GM19193 (cell line): Measurements from ENCODE around the gene MTARC2.

Experiments used
- POLR2A ChIP-seq: IDR thresholded peaks from 4 replicates; pipeline ENCODE4 v1.6.1; 2011; ENCODE audit not compliant: insufficient read depth, insufficient read length; ENCODE audit errors: extremely low read depth

The MTARC2 gene

GRCh38 chr1:220748089-220748934, at the start of gene MTARC2:
TSS of gene MTARC2 (plus strand) at chr1:220748322. CDS start at chr1:220748532, 210 bp downstream.
- TF ChIP-seq POLR2A = peak; percentile 63

GRCh38 chr1:220698607-220699016, 49.5 kb upstream of the MTARC2 start:
- TF ChIP-seq POLR2A = no peak

GRCh38 chr1:220699044-220699443, 49.1 kb upstream of the MTARC2 start:
- no peak for TF ChIP-seq POLR2A

GRCh38 chr1:220700556-220701179, 47.5 kb upstream of the MTARC2 start:
- TF ChIP-seq POLR2A = no peak

GRCh38 chr1:220701974-220702373, 46.1 kb upstream of the MTARC2 start:
- no peak for TF ChIP-seq POLR2A

- TF ChIP-seq POLR2A = no peak
These were observed 45.3 kb upstream of the MTARC2 start for GRCh38 chr1:220702733-220703270.

- TF ChIP-seq POLR2A = no peak
These were observed 44.8 kb upstream of the MTARC2 start for GRCh38 chr1:220703305-220703704.

GRCh38 chr1:220705782-220706181, 42.3 kb upstream of the MTARC2 start:
- no peak for TF ChIP-seq POLR2A

- no peak for TF ChIP-seq POLR2A
These were observed 41.6 kb upstream of the MTARC2 start for GRCh38 chr1:220706480-220706879.

- no peak for TF ChIP-seq POLR2A
These were observed 41.0 kb upstream of the MTARC2 start for GRCh38 chr1:220707160-220707559.

GRCh38 chr1:220708244-220708643, 39.9 kb upstream of the MTARC2 start:
- TF ChIP-seq POLR2A = no peak

- TF ChIP-seq POLR2A = no peak
These were observed 39.0 kb upstream of the MTARC2 start for GRCh38 chr1:220708936-220709801.

GRCh38 chr1:220710333-220710732, 37.8 kb upstream of the MTARC2 start:
- no peak for TF ChIP-seq POLR2A

- TF ChIP-seq POLR2A = no peak
These were observed 36.9 kb upstream of the MTARC2 start for GRCh38 chr1:220711056-220711809.

GRCh38 chr1:220717800-220718640, 30.1 kb upstream of the MTARC2 start:
- peak; percentile 28 for TF ChIP-seq POLR2A
